Thoracic aorta (tissue), 2 donors: Measurements from ENCODE around the gene CHN2. TPM values are rescaled to one million over a fixed set of nuclear protein-coding genes. Genes with fewer than 3 reads are reported as not detected.

Experiments used
- ATAC-seq: fragments of 150-250 bp; one replicate; pipeline ENCODE4 v1.8.0; 2017; ENCODE audit warnings: low read depth; ENCODE audit not compliant: insufficient number of reproducible peaks, low FRiP score
- DNase-seq: peaks from one replicate; pipeline ENCODE4 v3.0.0-alpha.2; 2020; ENCODE audit warnings: low spot score
- H3K27ac ChIP-seq, 2 donors: fragments of 200-600 bp; sonication (generic); 1 replicate in 1 of 2; 2 replicates in 1 of 2; pipeline ENCODE4 v1.5.1; 2016; ENCODE audit warnings: mild to moderate bottlenecking in 2 of 2, moderate library complexity in 2 of 2
- H3K27me3 ChIP-seq: fragments of 200-600 bp; sonication (generic); replicated peaks from 2 replicates; pipeline ENCODE4 v1.6.0; 2016; ENCODE audit warnings: mild to moderate bottlenecking; ENCODE audit not compliant: insufficient read depth
- H3K36me3 ChIP-seq: fragments of 200-600 bp; sonication (generic); one replicate; pipeline ENCODE4 v1.5.1; 2016
- H3K4me1 ChIP-seq, 2 donors: fragments of 200-600 bp; sonication (generic); 1 replicate in 1 of 2; 2 replicates in 1 of 2; pipeline versions ENCODE4 v1.5.1 to v1.6.0; 2016; ENCODE audit warnings: low read depth in 2 of 2, mild to moderate bottlenecking in 1 of 2; ENCODE audit not compliant: control insufficient read depth in 1 of 2
- H3K4me3 ChIP-seq: fragments of 200-600 bp; sonication (generic); 2 replicates; pipeline ENCODE4 v1.5.1; 2016; ENCODE audit warnings: mild to moderate bottlenecking
- H3K9me3 ChIP-seq: fragments of 200-600 bp; sonication (generic); 2 replicates; pipeline ENCODE4 v1.5.1; 2016
- total RNA-seq, 2 donors: library from RNA; depleted of rRNA; stranded (reverse); fragments of >200 nt; gene quantifications; one replicate each; pipeline versions ENCODE4 v1.1.0 to v1.2.3, GENCODE V29; 2016
- TF ChIP-seq, protein P1 (sequence below): fragments of 200-600 bp; sonication (generic); IDR thresholded peaks from one replicate; pipeline ENCODE4 v1.5.1; 2019; ENCODE audit warnings: antibody characterized with exemption

The CHN2 gene
- total RNA-seq, 2 donors from 2014 or later = 22.6 to 44.7 TPM

DNA sequence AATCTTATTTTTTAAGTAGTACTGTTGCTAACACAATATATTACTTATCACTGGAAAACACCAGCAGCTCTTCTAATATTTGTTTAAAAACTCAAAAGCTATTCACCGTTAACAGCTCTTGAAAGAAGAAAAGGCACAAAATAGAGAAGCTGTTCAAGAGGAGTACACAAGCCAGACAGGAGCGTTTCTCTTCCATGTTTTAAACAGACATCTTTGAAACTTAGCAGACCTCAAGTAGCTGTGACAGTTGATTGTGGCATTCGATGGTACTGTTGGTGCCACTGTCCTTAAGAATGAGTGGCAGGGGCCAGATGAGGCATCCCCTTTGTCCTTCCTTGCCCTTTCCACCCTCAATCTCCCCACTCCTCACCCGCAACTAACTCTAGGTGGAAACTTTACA lies 287.5 kb downstream of the CHN2 start:
- H3K9me3 ChIP-seq = no peaks in the 10 kb centered on the region
- no peak for DNase-seq
- no peak for ATAC-seq
- H3K27me3 ChIP-seq = no peaks in the 10 kb centered on the region
- no peaks in the 10 kb centered on the region for H3K36me3 ChIP-seq
- TF ChIP-seq, protein P1, sequence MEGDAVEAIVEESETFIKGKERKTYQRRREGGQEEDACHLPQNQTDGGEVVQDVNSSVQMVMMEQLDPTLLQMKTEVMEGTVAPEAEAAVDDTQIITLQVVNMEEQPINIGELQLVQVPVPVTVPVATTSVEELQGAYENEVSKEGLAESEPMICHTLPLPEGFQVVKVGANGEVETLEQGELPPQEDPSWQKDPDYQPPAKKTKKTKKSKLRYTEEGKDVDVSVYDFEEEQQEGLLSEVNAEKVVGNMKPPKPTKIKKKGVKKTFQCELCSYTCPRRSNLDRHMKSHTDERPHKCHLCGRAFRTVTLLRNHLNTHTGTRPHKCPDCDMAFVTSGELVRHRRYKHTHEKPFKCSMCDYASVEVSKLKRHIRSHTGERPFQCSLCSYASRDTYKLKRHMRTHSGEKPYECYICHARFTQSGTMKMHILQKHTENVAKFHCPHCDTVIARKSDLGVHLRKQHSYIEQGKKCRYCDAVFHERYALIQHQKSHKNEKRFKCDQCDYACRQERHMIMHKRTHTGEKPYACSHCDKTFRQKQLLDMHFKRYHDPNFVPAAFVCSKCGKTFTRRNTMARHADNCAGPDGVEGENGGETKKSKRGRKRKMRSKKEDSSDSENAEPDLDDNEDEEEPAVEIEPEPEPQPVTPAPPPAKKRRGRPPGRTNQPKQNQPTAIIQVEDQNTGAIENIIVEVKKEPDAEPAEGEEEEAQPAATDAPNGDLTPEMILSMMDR = no peak
- peak overlapping the region; percentile 45 to 82 for H3K27ac ChIP-seq
- H3K4me3 ChIP-seq = no peak overlapping the region
- H3K4me1 ChIP-seq = peaks cover 14 to 50% of the 10 kb centered on the region in 2 donors

DNA sequence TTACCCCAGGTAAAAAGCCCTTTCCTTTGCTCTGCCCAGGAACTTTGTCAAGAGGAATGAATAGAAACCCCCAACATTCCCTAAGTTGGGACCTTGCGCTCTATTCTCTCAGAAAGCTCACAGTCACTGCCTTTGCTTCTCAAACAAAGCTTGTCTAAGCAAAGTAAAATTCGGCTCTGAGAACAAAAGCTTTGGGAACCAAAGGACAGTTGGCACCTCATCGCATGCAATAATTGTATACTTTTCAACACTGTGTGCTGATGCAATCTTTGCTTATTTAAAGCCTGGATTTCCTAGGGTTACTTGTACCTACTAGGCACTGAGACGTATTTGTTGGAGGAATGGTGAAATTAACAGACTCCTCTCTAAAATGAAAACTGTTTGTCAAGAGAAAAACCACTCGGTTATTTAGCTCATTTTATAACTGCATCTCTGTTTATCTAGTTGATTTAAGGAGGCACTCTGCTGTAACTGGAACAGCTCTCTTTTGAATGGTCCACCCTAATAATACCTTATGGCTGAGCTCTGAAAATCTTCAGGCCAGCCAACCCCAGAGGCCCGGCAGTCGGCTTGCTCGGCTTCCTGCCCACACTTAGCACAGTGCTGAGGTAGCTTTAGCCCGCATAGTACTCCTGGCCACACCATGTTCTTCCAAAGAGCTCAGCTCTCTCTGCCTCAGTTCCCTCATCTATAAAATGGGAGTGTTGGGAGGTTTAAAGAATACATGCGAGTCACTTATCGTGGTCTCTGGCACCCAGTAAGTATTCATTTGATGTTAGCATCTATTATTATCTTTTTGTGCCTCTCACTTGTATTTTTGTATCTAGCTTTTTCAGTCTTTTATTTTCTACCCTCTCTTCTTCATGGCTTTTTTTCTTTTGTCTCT lies 288.9 kb downstream of the CHN2 start:
- DNase-seq (no peak), ATAC-seq (no peak)
- H3K4me3 ChIP-seq = peak overlapping the region; percentile 35

DNA sequence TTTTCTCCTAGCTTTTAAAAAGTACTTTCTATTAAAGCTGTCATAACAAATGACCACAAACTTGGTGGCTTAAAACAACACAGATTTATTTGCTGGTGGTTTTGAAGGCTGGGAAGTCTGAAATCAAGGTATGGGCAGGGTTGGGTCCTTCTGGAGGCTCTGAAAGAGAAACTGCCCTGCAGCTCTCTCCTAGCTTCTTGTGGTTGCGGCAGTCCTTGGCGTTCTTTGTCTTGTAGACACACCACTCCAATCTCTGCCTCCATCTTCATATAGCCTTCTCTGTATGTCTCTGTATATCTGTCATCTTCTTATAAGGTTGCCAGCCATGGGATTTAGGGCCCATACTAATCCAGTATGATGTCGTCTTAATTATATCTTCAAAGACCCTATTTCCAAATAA lies 289.7 kb downstream of the CHN2 start:
- ATAC-seq (no peak), DNase-seq (no peak)
- Histone ChIP-seq H3K36me3 (no peaks in the 10 kb centered on the region), H3K27me3 (no peaks in the 10 kb centered on the region), H3K4me1 (peaks cover 14 to 64% of the 10 kb centered on the region in 2 donors), H3K27ac (peak overlapping the region; percentile 43 to 66), H3K9me3 (no peaks in the 10 kb centered on the region), H3K4me3 (peak overlapping the region; percentile 35)
- TF ChIP-seq, protein P1 = no peak

More for the DNA sequence above, 288.9 kb downstream of the CHN2 start:
- TF ChIP-seq, protein P1 = no peak
- Histone ChIP-seq H3K27ac (peak overlapping the region; percentile 25 to 66), H3K4me1 (peaks cover 14 to 62% of the 10 kb centered on the region in 2 donors), H3K9me3 (no peaks in the 10 kb centered on the region), H3K36me3 (no peaks in the 10 kb centered on the region), H3K27me3 (no peaks in the 10 kb centered on the region)

DNA sequence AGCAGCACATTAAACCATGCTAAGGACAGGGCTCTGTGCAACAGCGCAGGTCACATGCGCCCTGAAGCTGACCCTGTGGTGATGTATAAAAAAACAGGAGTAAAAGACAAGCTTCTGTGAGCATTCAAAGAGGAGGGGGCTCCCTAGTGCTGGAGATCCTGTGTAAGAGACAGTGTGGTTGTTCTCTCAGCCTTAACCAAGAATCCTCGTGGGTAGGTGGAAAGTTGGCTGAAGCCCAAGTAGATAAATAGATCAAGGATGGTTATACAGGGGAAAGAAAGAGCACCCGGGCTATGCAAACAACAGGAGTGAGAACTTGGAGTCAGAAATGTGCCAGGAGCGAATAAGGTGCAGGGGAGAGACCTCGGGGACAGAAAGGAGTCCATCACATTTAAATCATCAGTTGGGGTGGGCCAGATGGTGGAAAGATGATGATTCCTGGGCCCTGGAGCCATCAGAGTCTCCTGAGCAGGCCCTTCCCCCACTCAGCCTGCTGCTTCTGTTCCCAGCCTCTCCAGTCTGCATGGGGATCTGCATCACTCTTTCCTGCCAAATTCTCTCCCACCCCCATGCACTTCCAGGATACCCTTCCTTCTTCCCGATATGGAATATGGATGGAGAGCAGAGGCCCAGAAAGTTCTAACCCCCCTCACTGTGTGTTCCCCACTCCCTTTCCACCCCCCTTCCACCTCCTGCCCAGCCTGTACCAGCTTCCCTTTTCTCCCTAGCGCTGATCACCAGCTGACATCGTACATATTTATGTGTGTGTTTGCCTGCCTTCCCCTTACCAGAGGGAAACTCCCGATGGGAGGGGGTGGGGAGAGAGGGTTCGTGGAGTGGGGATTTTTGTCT lies 291.0 kb downstream of the CHN2 start:
- Histone ChIP-seq H3K36me3 (no peaks in the 10 kb centered on the region), H3K27ac (peak overlapping the region in 1 of 2 donors; percentile 66), H3K4me1 (peaks cover 10 to 65% of the 10 kb centered on the region in 2 donors), H3K4me3 (no peak overlapping the region), H3K27me3 (no peaks in the 10 kb centered on the region), H3K9me3 (no peaks in the 10 kb centered on the region)
- TF ChIP-seq, protein P1 = no peak
- no peak for ATAC-seq
- no peak for DNase-seq

DNA sequence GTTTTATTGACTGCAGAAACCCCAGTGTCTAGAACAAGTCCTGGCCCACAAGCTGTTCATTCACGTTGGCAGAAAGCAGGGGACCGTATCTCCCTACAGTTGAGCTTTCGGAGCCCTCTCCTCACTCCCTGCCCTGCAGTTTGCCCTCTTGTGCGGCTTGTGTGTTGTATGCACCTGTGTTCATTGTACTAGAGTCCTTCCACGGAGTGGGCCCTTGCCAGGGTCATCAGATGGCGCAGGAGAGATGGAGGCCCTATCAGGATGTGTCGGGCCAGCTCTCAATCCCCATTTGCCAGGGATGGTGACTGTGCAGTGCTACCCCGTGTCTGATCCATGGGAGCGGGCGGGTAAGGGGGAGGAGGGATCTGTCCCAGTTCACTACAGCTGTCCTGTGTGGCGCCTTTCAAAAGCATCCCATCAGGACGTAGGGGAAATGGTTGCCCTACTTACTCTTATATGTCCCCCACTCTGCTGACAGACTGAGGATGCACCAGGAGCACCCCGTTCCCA lies 291.7 kb downstream of the CHN2 start:
- Histone ChIP-seq H3K36me3 (no peaks in the 10 kb centered on the region), H3K9me3 (no peaks in the 10 kb centered on the region), H3K4me1 (peaks cover 5 to 58% of the 10 kb centered on the region in 2 donors), H3K27ac (peak overlapping the region in 1 of 2 donors; percentile 4), H3K27me3 (no peaks in the 10 kb centered on the region), H3K4me3 (no peak overlapping the region)
- TF ChIP-seq, protein P1 = no peak
- DNase-seq (no peak), ATAC-seq (no peak)
